GM23248 (cell line): ENCODE measurements around the gene KCNAB1.

ENCODE experiments used
- EZH2 ChIP-seq: fragments of 200-600 bp; sonication (generic); IDR thresholded peaks from 2 replicates; pipeline ENCODE4 v1.6.1; 2018; ENCODE audit warnings: antibody characterized with exemption, mild to moderate bottlenecking; ENCODE audit not compliant: insufficient read depth, poor library complexity, severe bottlenecking
- EZH2phosphoT487 ChIP-seq: fragments of 200-600 bp; sonication (generic); IDR thresholded peaks from 2 replicates; pipeline ENCODE4 v1.6.1; 2018; ENCODE audit warnings: antibody characterized with exemption, moderate library complexity, mild to moderate bottlenecking, low read depth; ENCODE audit not compliant: insufficient read depth

DNA sequence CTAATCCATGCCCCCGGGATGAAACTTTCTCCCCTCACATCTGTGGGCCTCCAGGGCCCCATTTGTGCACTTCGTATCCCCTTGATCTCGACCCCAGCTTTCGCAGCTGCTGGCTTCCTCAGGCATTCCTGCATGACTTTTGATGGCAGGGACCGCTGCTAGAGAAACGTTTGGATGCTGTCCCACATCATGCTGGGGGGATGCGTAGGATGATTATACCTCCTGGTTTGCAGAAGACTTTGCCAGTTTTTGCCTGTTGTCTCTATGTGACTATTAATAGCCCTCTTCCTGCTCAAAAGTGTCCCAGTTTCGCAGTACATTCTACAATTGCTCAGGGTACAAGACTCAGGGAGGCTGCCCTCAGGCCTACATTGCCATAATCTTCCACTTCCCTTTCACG is 10.4 kb upstream of the KCNAB1 start:
- TF ChIP-seq EZH2 = no peak
- no peak for TF ChIP-seq EZH2phosphoT487
